BJ (cell line): Measurements from ENCODE around the gene SPNS3. TPM values are rescaled to one million over a fixed set of nuclear protein-coding genes. Genes with fewer than 3 reads are reported as not detected.

Experiments
- CTCF ChIA-PET: fragments of 350-600 bp; formaldehyde crosslinking; extraction: SDS; loops from one replicate; lab custom pipeline; 2021; ENCODE audit warnings: antibody characterized with exemption, inconsistent platforms; lab: Yijun Ruan, JAX
- POLR2A ChIA-PET: fragments of 300-600 bp; sonication (Branson Sonifier 250); formaldehyde crosslinking; extraction: SDS; loops from one replicate; lab custom pipeline; 2021; ENCODE audit warnings: antibody characterized with exemption; lab: Charles Lee
- DNase-seq: peaks from one replicate; pipeline ENCODE4 v3.0.0-alpha.2; 2011; ENCODE audit warnings: low read depth
- H3K27me3 ChIP-seq: 2 replicates; pipeline ENCODE4 v1.6.0; 2011; ENCODE audit warnings: low read length; ENCODE audit not compliant: control insufficient read depth, insufficient read depth
- H3K36me3 ChIP-seq: 2 replicates; pipeline ENCODE4 v1.5.1; 2011; ENCODE audit warnings: low read length; ENCODE audit not compliant: control insufficient read depth, insufficient read depth
- H3K4me3 ChIP-seq: 2 replicates; pipeline ENCODE4 v1.5.1; 2011; ENCODE audit warnings: low read depth, mild to moderate bottlenecking, control low read depth, low read length
- polyA plus RNA-seq: library from polyadenylated mRNA; depleted of rRNA; stranded (reverse); fragments of >200 nt; gene quantifications from 2 replicates; pipeline ENCODE4 v1.2.3, GENCODE V29; 2011
- TF ChIP-seq, protein P1 (sequence below): IDR thresholded peaks from 2 replicates; pipeline ENCODE4 v1.5.1; 2011; ENCODE audit warnings: low read depth, mild to moderate bottlenecking, control low read depth, inconsistent platforms, low read length, moderate library complexity; ENCODE audit not compliant: insufficient read depth

The SPNS3 gene
- polyA plus RNA-seq, 1 experiment = not detected

DNA sequence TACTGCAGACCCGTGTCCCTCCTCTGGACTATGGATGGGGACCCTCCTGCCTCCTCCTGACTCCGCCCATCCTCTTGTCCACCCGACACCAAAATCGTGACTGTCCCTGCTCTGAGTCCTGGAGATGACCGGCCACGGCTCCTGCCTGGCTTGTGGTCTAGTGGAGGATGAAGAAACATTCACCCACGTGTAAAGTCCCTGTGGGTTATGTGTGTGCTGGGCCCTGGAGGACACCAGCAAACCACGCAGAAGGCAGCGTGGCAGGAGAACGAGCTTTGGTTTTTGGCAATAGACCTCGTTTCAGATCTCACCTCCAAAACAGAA is 76.8 kb downstream of the SPNS3 start:
- TF ChIP-seq, protein P1, sequence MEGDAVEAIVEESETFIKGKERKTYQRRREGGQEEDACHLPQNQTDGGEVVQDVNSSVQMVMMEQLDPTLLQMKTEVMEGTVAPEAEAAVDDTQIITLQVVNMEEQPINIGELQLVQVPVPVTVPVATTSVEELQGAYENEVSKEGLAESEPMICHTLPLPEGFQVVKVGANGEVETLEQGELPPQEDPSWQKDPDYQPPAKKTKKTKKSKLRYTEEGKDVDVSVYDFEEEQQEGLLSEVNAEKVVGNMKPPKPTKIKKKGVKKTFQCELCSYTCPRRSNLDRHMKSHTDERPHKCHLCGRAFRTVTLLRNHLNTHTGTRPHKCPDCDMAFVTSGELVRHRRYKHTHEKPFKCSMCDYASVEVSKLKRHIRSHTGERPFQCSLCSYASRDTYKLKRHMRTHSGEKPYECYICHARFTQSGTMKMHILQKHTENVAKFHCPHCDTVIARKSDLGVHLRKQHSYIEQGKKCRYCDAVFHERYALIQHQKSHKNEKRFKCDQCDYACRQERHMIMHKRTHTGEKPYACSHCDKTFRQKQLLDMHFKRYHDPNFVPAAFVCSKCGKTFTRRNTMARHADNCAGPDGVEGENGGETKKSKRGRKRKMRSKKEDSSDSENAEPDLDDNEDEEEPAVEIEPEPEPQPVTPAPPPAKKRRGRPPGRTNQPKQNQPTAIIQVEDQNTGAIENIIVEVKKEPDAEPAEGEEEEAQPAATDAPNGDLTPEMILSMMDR = no peak
- ChIA-PET CTCF (interaction anchor here (1.5 kb wide), 1 partner anchor 11 kb away, joined by 3 read pairs; no protein-coding TSS in a partner anchor), POLR2A (no interaction called here)
- H3K27me3 ChIP-seq = peaks cover 13% of the 10 kb centered on the region
- H3K36me3 ChIP-seq = no peaks in the 10 kb centered on the region
- DNase-seq = no peak
- no peak overlapping the region for H3K4me3 ChIP-seq

DNA sequence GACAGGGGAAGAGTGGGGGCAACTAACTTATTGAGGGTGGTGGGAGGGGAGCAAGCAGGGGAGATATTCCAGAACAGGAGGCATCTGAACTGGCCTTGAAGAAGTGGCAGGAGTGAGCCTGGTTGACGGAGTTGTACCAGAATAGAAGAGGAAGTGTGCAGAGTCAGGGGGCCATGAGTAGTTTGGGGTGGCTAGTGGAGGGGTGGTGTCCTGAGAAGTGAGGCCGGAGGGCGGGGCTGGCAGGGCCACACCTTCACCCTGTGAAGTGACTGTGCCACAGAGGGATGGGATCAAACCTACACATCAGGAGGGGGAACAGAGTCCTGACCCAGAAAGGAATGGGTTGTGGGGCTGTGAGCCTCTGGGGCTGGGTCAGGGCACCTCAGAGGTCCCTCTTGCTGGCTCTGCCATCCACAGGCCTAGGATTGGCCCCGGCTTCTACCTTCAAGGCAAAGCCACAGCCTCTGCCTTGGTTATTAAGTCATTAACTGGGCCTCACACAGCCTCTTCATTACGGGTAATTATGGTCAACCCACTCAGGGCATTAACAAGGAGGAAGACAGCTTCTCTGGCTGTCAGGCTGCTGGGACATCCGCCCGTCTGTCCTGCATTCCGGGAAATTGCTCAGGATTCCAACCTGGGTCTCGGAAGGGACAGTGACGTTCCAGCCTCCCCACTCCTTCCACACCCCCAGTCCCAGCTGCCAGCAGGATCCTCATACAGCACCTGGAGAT is 77.6 kb downstream of the SPNS3 start:
- TF ChIP-seq, protein P1 = no peak
- ChIA-PET POLR2A (no interaction called here), CTCF (interaction anchor here (1.5 kb wide), 1 partner anchor 10 kb away, joined by 3 read pairs; no protein-coding TSS in a partner anchor)
- Histone ChIP-seq H3K4me3 (no peak overlapping the region), H3K27me3 (peaks cover 15% of the 10 kb centered on the region), H3K36me3 (no peaks in the 10 kb centered on the region)
- DNase-seq = no peak

DNA sequence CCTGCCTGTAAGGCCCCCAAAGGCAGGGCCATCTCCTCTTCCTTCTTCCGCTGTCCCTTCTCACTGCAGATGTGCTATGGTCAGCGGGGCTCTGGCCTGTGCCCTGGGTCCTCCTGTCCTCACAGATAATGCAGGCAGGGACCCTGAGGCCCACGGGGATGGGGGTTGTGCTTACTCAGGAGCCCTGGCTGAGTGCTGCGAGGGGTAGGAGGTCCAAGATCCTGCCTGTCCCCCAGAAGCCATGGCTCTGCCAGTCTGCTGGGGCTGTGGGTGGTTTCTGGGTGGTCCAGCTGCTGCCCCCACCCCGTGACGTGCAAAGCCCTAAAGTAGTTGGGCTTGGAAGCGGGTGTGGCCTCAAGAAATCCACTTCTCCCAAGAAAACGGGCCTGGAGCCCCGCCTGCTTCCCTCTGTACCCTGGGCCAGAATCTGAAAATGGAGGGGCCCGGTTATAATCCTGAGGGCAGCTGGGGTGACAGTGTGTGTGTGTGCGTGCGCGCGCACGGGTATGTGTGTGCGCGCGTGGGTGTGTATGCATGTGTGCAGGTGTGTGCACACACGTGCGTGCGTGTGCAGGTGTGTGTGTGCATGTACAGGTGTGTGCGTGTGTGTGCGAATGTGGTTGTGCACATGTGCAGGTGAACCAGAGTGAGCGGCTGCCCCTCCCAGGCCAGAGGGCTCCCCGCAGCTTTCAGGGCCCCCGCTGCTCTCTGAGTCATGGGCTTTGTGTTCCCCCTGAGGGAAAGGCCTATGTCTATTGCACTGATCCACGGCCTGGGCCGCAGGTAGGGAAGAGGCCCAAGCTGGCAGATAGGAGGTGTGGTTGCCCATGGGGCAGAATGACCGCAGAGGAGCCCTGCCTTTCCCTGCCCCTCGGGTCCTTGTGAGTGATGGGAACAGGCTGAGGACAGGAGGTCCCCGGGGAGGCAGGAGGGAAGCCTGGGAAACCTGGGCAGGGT is 78.7 kb downstream of the SPNS3 start:
- TF ChIP-seq, protein P1 = no peak
- no peak for DNase-seq
- no peaks in the 10 kb centered on the region for H3K36me3 ChIP-seq
- peaks cover 17% of the 10 kb centered on the region for H3K27me3 ChIP-seq
- ChIA-PET POLR2A (no interaction called here), CTCF (interaction anchor here (1.1 kb wide), 1 partner anchor 12 kb away, joined by 3 read pairs; no protein-coding TSS in a partner anchor)
- H3K4me3 ChIP-seq = no peak overlapping the region

DNA sequence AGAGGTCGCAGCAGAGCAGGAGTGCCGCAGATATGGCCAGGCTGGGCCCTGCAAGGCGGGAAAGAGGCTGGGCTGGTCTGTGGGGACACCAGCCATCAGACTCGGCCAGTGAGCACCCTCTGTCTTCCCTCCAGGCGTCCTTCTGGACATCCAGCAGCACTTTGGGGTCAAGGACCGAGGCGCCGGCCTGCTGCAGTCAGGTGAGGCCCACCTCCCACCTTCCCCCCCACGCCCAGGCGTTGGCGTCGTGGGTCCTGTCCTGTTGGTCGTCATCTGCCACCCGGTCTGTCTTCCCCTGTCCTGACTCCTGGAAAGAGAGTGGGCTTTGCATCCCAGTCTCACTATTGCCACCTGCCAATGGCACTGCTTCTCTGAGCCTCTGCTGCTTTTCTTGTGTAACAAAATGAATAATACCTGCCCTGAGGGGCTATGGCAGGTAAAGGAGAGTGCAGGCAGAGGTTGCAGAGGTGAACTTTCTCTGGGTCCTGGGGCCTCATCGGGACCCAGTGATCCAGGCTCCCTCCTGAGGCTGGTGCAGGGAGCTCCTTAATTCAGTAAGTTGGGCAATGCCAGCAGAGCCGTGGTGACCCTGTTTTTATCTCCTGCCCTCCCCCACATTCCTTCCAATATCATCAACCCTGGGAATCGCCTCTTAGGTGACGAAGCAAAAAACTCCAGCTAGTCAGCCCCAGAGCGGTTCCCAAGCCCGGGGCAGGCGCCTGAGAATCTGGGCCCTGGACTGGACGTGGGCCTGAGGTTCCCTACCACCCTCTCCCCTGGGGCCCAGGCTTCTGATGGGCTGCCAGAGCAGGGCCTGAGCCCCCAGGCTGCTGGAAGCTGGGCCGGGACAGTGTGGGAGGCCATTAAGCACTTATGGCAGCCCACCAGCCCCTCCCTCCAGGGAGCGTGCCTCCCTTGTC is 79.6 kb downstream of the SPNS3 start:
- POLR2A ChIA-PET = no interaction called here
- CTCF ChIA-PET = interaction anchor here (1.1 kb wide), 1 partner anchor 11 kb away, joined by 3 read pairs; no protein-coding TSS in a partner anchor

More for the DNA sequence above, 79.6 kb downstream of the SPNS3 start:
- Histone ChIP-seq H3K4me3 (no peak overlapping the region), H3K36me3 (no peaks in the 10 kb centered on the region), H3K27me3 (peaks cover 19% of the 10 kb centered on the region)
- TF ChIP-seq, protein P1 = no peak
- no peak for DNase-seq
